ENCODE measurements around the gene TNRC18. TPM values are rescaled to one million over a fixed set of nuclear protein-coding genes. Genes with fewer than 3 reads are reported as not detected.

Gene TNRC18
- total and polyA plus RNA-seq, 9 of the 15 experiments (the other 6 are each of a cell fraction or from before 2014, with no cell fraction given), result 0.03 to 43.2 (median 18.0) TPM

GRCh38 chr7:5425507-5426225 lies 2.0 kb upstream of the TNRC18 start (continued):
- no peak for TF ChIP-seq ZBTB40 (IDR thresholded peaks at IDR 0.05)
- no peak for TF ChIP-seq ZBTB40 (CRISPR knock-in tag; IDR thresholded peaks at IDR 0.05)
- no peak for TF ChIP-seq NFYB (IDR thresholded peaks at IDR 0.05; ENCODE audit: extremely low read depth, insufficient read length)
- TF ChIP-seq TFAM (CRISPR knock-in tag; conservative IDR thresholded peaks at IDR 0.05), result no peak
- TF ChIP-seq SMAD3 (CRISPR knock-in tag; conservative IDR thresholded peaks at IDR 0.05), result no peak
- TF ChIP-seq FOXA3 (CRISPR knock-in tag; conservative IDR thresholded peaks at IDR 0.05 in 1 of 2, IDR thresholded peaks at IDR 0.05 in 1 of 2), result 0 out of 4 replicates have a peak, but pooled peaks of 1 of the 2 experiments have one; percentile 13
- TF ChIP-seq DPF2 (IDR thresholded peaks at IDR 0.05), result peak; percentile 47; the same call in 1 of the 2 replicates
- no peak for TF ChIP-seq ELF4 (CRISPR knock-in tag; IDR thresholded peaks at IDR 0.05)
- TF ChIP-seq LEF1 (IDR thresholded peaks at IDR 0.05), result 0 out of 2 replicates have a peak, but pooled peaks have one; percentile 29
- peak; percentile 26; the same call in 1 of the 2 replicates for TF ChIP-seq ATF7 (IDR thresholded peaks at IDR 0.05)
- TF ChIP-seq NBN (IDR thresholded peaks at IDR 0.05; ENCODE audit: low read depth), result peak; percentile 78; the same call in 1 of the 2 replicates
- TF ChIP-seq MNT (conservative IDR thresholded peaks at IDR 0.05), result peak in 1 of 2 experiments; percentile 58; a peak in 1 of 4 replicates
- peak; percentile 56 for TF ChIP-seq TBP (optimal IDR thresholded peaks at IDR 0.05; ENCODE audit: low read depth, low read length)
